Spleen (tissue), 7 donors: ENCODE results near the gene FMNL1.

ENCODE experiments used
- CTCF ChIP-seq, 11 experiments: fragments of 200-600 bp in 7 of 11; fragments of 450-650 bp in 4 of 11; sonication (generic) in 4 of 11; IDR thresholded peaks in 8 of 11; conservative IDR thresholded peaks in 3 of 11; 1 replicate in 7 of 11; 2 replicates in 4 of 11; pipeline versions ENCODE4 v1.4.0 to v1.8.0; 2016 to 2021; ENCODE audit warnings: antibody characterized with exemption in 11 of 11, inconsistent platforms in 4 of 11, mild to moderate bottlenecking in 1 of 11
- POLR2A ChIP-seq, 3 donors: fragments of 450-650 bp; IDR thresholded peaks; one replicate each; pipeline ENCODE4 v1.5.1; 2017; ENCODE audit warnings: antibody characterized with exemption in 3 of 3, mild to moderate bottlenecking in 1 of 3
- donor health status: DM: no; HTN: no; CAD: no; lungs with moderate emphysema.
- donor health status: DM: no; HTN: no; CAD: no.
- donor health status: DM: no; HTN: no; CAD: no.

GRCh38 chr17:45238155-45238774 lies 16.6 kb downstream of the FMNL1 start:
- TF ChIP-seq POLR2A (IDR thresholded peaks at IDR 0.05), result no peak
- TF ChIP-seq CTCF (IDR thresholded peaks at IDR 0.05 in 8 of 11, conservative IDR thresholded peaks at IDR 0.05 in 3 of 11), result no peak
